OCI-LY1 (cell line): ENCODE results near the gene ZNF76.
"Not testable (repeated sequence)": the region's sequence is repeated elsewhere in the genome, so short reads cannot be mapped to it uniquely, and the experiment has no call there.

Experiments used
- H2AFZ ChIP-seq: fragments of 200-600 bp; sonication (generic), shearing (Covaris generic); 2 replicates; pipeline ENCODE4 v1.6.0; 2014; ENCODE audit warnings: antibody characterized with exemption, mild to moderate bottlenecking, low read length
- H3F3A ChIP-seq: fragments of 200-600 bp; sonication (generic), shearing (Covaris generic); 2 replicates; pipeline ENCODE4 v1.6.0; 2014; ENCODE audit warnings: mild to moderate bottlenecking, antibody characterized with exemption, low read length, moderate library complexity; ENCODE audit not compliant: insufficient read depth
- H3K27ac ChIP-seq: fragments of 200-600 bp; sonication (generic); 2 replicates; pipeline ENCODE4 v1.5.1; 2014; ENCODE audit warnings: low read length, mixed run types, mild to moderate bottlenecking, low read depth; ENCODE audit not compliant: poor library complexity, severe bottlenecking
- H3K27me3 ChIP-seq: fragments of 200-600 bp; sonication (generic); 2 replicates; pipeline ENCODE4 v1.6.0; 2014; ENCODE audit warnings: antibody characterized with exemption, mild to moderate bottlenecking, low read length, moderate library complexity; ENCODE audit not compliant: insufficient read depth
- H3K36me3 ChIP-seq: fragments of 200-600 bp; sonication (generic); 2 replicates; pipeline ENCODE4 v1.6.1; 2014; ENCODE audit warnings: mild to moderate bottlenecking, antibody characterized with exemption, low read length, moderate library complexity, mixed read lengths; ENCODE audit not compliant: insufficient read depth
- H3K4me1 ChIP-seq: fragments of 200-600 bp; sonication (generic); 2 replicates; pipeline ENCODE4 v1.5.1; 2014; ENCODE audit warnings: mild to moderate bottlenecking, low read length, moderate library complexity; ENCODE audit not compliant: insufficient read depth, severe bottlenecking
- H3K4me2 ChIP-seq: fragments of 200-600 bp; sonication (generic), shearing (Covaris generic); 2 replicates; pipeline ENCODE4 v1.6.1; 2014; ENCODE audit warnings: low read length
- H3K4me3 ChIP-seq: fragments of 200-600 bp; sonication (generic); 2 replicates; pipeline ENCODE4 v1.5.1; 2014; ENCODE audit warnings: low read length, low read depth, mild to moderate bottlenecking, mixed read lengths; ENCODE audit not compliant: poor library complexity, severe bottlenecking
- H3K79me2 ChIP-seq: fragments of 200-600 bp; shearing (Covaris generic); 2 replicates; pipeline ENCODE4 v1.6.1; 2016; ENCODE audit warnings: mixed run types, low read length, mixed read lengths; ENCODE audit not compliant: insufficient read depth
- H3K9ac ChIP-seq: fragments of 200-600 bp; sonication (generic), shearing (Covaris generic); 2 replicates; pipeline ENCODE4 v1.6.1; 2014; ENCODE audit warnings: mild to moderate bottlenecking, low read length, mixed read lengths
- H3K9me2 ChIP-seq: fragments of 200-600 bp; sonication (generic), shearing (Covaris generic); 2 replicates; pipeline ENCODE4 v1.6.1; 2014; ENCODE audit warnings: low read depth, mild to moderate bottlenecking, low read length, mixed read lengths
- H3K9me3 ChIP-seq: fragments of 200-600 bp; shearing (Covaris generic); 2 replicates; pipeline ENCODE4 v1.6.1; 2014; ENCODE audit warnings: low read length, mixed read lengths
- H4K20me1 ChIP-seq: fragments of 200-600 bp; sonication (generic), shearing (Covaris generic); 2 replicates; pipeline ENCODE4 v1.6.0; 2016; ENCODE audit warnings: mild to moderate bottlenecking, low read length; ENCODE audit not compliant: insufficient read depth
- CTCF ChIP-seq: fragments of 200-600 bp; sonication (generic), shearing (Covaris generic); IDR thresholded peaks from 2 replicates; pipeline ENCODE4 v1.5.1; 2017; ENCODE audit warnings: mild to moderate bottlenecking, antibody characterized with exemption, low read length, moderate library complexity, mixed read lengths
- EZH2 ChIP-seq: fragments of 200-600 bp; sonication (generic), shearing (Covaris generic); IDR thresholded peaks from 2 replicates; pipeline ENCODE4 v1.8.0; 2017; ENCODE audit warnings: borderline replicate concordance, mixed run types, mild to moderate bottlenecking, antibody characterized with exemption, low read length, moderate library complexity, mixed read lengths

ZNF76 gene

GRCh38 chr6:35321091-35321490, 61.6 kb downstream of the ZNF76 start:
- H4K20me1 ChIP-seq = no peaks in the 10 kb centered on the region
- H3K27ac ChIP-seq = no peak overlapping the region
- TF ChIP-seq EZH2 = no peak
- no peak for TF ChIP-seq CTCF
- no peak overlapping the region for H3K9ac ChIP-seq
- H3K9me2 ChIP-seq = no peaks in the 10 kb centered on the region
- H3K27me3 ChIP-seq = no peaks in the 10 kb centered on the region
- no peak overlapping the region for H2AFZ ChIP-seq
- no peaks in the 10 kb centered on the region for H3F3A ChIP-seq
- H3K36me3 ChIP-seq = peaks cover 44% of the 10 kb centered on the region; the same call in 1 of the 2 replicates
- no peak overlapping the region for H3K4me3 ChIP-seq
- H3K79me2 ChIP-seq = no peaks in the 10 kb centered on the region
- no peaks in the 10 kb centered on the region for H3K4me1 ChIP-seq
- no peaks in the 10 kb centered on the region for H3K9me3 ChIP-seq
- H3K4me2 ChIP-seq = no peak overlapping the region

- H3K9me2 ChIP-seq = no peaks in the 10 kb centered on the region
- no peak overlapping the region for H3K9ac ChIP-seq
- H4K20me1 ChIP-seq = no peaks in the 10 kb centered on the region
- TF ChIP-seq EZH2 = no peak
- peak; percentile 75 for TF ChIP-seq CTCF
- peaks cover 16% of the 10 kb centered on the region for H3K4me1 ChIP-seq
- H3K4me2 ChIP-seq = no peak overlapping the region
- no peaks in the 10 kb centered on the region for H3K27me3 ChIP-seq
- no peak overlapping the region for H2AFZ ChIP-seq
- H3K36me3 ChIP-seq = peaks cover 6% of the 10 kb centered on the region; the same call in 1 of the 2 replicates
- no peak overlapping the region for H3K27ac ChIP-seq
- no peak overlapping the region for H3K4me3 ChIP-seq
- H3F3A ChIP-seq = no peaks in the 10 kb centered on the region
- no peaks in the 10 kb centered on the region for H3K79me2 ChIP-seq
- no peaks in the 10 kb centered on the region for H3K9me3 ChIP-seq
These were observed 68.0 kb downstream of the ZNF76 start for GRCh38 chr6:35327349-35328027.

GRCh38 chr6:35328108-35328723, 68.7 kb downstream of the ZNF76 start:
- no peaks in the 10 kb centered on the region for H4K20me1 ChIP-seq
- no peak overlapping the region for H3K27ac ChIP-seq
- H3K9me2 ChIP-seq = no peaks in the 10 kb centered on the region
- no peak overlapping the region for H3K9ac ChIP-seq
- no peaks in the 10 kb centered on the region for H3F3A ChIP-seq
- no peak overlapping the region for H2AFZ ChIP-seq
- H3K79me2 ChIP-seq = no peaks in the 10 kb centered on the region
- no peaks in the 10 kb centered on the region for H3K9me3 ChIP-seq
- no peak overlapping the region for H3K4me3 ChIP-seq
- TF ChIP-seq EZH2 = no peak
- no peak for TF ChIP-seq CTCF
- no peaks in the 10 kb centered on the region for H3K36me3 ChIP-seq
- H3K4me1 ChIP-seq = peaks cover 16% of the 10 kb centered on the region
- H3K27me3 ChIP-seq = no peaks in the 10 kb centered on the region
- H3K4me2 ChIP-seq = no peak overlapping the region

GRCh38 chr6:35328965-35329364, 69.4 kb downstream of the ZNF76 start:
- not testable (repeated sequence) for H3F3A ChIP-seq, H3K9me3 ChIP-seq, H3K9ac ChIP-seq, H3K79me2 ChIP-seq, H3K27me3 ChIP-seq, H2AFZ ChIP-seq, H3K4me3 ChIP-seq, H3K4me2 ChIP-seq, H3K36me3 ChIP-seq, H3K27ac ChIP-seq, H3K9me2 ChIP-seq, H4K20me1 ChIP-seq
- peaks cover 16% of the 10 kb centered on the region for H3K4me1 ChIP-seq
